Glomerular visceral epithelial cell (primary cell): ENCODE results near the gene ITPR3.

Source experiments
- DNase-seq: peaks from one replicate; pipeline ENCODE4 v3.0.0-alpha.2; 2016; ENCODE audit errors: extremely low spot score

ITPR3 gene

GRCh38 chr6:33638556-33638955 is 17.4 kb downstream of the ITPR3 start:
- DNase-seq, result peak; percentile 31

GRCh38 chr6:33639559-33639958 is 18.4 kb downstream of the ITPR3 start:
- no peak for DNase-seq

GRCh38 chr6:33640361-33640760 is 19.2 kb downstream of the ITPR3 start:
- DNase-seq, result no peak

DNA sequence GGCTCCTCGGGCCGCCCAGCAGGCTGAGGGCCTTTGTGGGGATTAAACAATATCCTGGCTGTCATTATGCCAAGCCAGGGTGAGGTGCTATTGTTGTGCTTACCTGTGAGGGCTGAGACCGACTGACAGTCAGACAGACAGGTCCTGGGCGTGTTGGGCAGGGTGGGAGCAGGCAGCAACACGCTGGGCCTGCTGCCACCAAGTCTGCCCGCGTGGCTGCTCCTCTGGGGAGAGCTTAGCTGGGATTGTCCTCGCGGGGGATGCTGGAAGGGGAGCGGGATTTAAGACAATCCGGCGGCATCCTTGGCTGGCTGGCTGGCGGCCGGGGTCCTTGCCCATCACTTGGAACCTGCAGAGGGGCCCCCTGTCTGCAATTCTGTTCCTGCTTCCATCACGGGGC is 20.0 kb downstream of the ITPR3 start:
- no peak for DNase-seq

- no peak for DNase-seq
Observed at GRCh38 chr6:33641602-33642001, 20.5 kb downstream of the ITPR3 start.

DNA sequence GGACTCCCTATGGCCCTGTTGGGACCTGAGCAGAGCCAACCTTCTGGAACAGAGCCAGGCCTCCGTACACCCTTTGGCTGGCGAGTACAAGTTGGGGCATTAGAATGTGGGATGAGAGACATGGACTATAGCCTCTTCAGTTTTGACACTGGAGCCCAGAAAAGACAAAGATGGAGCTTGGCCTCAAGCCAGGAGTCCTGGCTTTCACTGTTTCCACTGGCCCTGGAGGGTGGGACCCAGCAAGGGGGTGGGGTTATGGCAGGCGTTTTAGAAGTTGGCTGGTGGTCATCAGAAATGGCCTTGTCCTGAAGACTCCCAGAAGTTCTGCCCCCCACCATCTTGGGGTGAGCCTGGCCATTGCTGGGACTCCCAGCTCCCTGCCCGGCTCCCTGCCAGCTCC is 21.8 kb downstream of the ITPR3 start:
- DNase-seq, result no peak

- no peak for DNase-seq
Observed at GRCh38 chr6:33651403-33651802, 30.3 kb downstream of the ITPR3 start.

- DNase-seq, result no peak
Observed at GRCh38 chr6:33652002-33652401, 30.9 kb downstream of the ITPR3 start.

DNA sequence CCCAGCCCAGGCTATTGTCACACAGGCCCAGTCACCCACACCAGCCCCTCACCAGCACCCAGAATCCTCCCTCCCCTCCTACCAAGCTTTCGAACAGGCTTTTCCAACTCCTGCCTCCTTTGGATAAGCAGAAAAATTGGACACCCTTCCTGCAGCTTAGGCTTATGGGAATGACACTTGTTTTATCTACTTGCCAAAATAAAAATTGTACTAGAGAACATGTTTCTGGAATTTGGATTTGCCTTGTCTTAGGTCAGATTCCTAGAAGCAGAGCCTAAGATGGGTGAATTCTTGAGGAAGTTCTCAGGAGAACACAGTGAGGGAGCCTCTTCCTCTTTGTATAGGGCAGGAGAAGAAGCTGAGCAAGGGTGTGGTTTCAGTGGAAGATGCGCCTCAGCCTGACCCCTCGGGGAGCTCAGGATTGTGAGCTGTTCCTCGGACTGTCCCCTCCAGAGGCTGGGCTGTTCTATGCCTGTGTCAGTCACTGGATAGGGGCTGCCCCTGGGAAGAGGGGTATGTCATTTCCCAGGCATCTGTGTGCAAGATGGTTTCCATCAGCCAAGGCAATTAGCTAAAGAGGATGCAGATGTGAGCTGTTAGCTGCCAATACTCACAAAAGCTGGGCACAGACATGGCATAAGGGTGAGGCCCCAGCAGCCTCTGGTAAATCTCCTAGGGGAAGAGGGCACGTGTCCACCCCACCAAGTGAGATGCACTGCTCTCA is 33.9 kb downstream of the ITPR3 start:
- DNase-seq, result no peak

GRCh38 chr6:33656844-33657243 is 35.7 kb downstream of the ITPR3 start:
- DNase-seq, result no peak

DNA sequence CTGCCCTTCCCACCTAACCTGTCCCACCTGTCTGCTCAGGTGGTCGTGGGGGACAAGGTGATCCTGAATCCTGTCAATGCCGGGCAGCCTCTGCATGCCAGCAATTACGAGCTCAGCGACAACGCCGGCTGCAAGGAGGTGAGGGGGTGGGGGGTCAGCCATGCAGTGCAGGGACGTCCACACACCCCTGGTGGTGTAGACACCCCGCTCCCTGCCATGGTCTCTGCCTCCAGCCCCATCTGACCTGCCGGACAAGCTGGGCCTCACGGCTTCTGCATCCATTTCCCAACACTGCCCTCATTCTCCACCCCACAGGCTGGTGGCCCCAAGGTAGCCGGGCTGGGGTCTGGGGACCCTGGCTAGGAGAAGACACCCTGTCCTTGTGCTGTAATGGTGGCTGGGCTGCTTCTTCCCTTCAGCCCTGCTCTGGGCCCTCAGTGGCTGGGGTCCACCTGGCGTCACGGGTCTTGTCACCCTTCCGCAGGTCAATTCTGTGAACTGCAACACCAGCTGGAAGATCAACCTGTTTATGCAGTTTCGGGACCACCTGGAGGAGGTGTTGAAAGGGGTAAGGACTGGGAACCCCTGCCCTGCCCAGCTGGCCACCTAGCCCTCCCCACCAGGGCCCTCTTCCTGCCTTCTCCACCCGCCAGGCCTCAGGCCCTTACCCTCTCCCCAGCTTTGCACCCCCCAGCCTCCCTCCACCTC is 38.0 kb downstream of the ITPR3 start:
- DNase-seq, result no peak

- no peak for DNase-seq
Observed at GRCh38 chr6:33659986-33660385, 38.9 kb downstream of the ITPR3 start.

GRCh38 chr6:33661106-33661838 is 40.1 kb downstream of the ITPR3 start:
- DNase-seq, result no peak

DNA sequence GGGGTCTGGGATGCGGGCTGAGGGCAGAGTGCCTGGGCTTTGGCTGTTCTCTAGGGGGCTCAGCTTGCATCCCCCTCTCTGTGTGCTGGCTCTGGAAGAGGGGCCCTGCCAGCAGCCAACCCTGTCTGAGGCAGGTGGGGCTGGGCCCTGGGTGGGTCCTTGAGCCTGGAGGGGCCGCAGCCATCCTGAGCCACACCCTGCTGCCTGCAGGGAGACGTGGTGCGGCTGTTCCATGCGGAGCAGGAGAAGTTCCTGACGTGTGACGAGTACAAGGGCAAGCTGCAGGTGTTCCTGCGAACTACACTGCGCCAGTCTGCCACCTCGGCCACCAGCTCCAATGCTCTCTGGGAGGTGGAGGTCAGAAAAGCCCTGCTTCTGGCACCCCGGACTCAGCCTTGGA is 41.2 kb downstream of the ITPR3 start:
- no peak for DNase-seq

DNA sequence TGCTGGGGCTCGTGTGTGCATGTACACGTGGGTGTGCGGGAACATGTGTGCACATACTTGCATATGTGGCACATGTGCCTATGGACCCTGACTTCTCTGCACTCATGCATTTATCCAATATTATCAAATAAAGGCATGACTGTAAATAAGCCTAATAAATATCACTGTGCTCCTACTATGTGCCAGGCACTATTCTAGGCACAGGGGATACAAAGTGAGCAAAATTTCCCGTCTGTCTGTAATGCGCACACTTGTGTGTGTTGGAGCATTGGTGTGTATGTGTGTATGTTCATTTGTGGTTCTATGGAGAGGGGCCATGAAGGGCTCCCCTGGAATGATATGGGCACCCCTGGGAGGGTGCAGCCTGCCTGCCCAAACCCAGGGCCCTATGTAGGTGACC is 41.9 kb downstream of the ITPR3 start:
- DNase-seq, result no peak

DNA sequence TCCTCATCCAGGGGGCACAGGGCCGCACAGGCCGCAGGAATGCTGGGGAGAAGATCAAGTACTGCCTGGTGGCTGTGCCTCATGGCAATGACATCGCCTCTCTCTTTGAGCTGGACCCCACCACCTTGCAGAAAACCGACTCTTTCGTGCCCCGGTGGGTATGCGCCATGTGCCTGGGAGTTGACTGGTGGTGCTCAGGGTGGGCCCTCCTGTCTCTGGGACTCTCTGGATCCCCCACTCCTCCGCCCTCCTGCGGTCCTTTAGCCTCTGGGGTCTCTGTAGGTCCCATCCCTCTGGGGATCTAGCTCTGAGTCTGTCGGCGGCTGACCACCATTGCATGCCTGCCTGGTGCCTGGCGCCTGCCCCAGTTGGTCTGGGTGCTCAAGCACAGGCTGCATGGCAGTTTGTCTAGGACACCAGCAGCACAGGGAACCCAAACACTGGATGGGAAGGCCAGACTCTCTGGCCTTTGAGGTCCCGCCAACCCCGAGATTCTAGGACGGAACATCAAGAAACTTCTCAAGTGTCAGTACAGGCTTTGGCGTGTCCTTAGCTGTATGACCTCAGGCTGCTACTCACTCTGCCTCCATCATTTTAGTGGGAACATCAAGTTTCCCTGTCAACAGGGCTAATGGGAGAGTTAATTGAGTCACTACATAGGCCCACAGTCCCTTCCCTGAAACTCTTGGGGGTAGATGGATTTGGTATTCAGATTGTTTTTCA is 42.8 kb downstream of the ITPR3 start:
- DNase-seq, result no peak

DNA sequence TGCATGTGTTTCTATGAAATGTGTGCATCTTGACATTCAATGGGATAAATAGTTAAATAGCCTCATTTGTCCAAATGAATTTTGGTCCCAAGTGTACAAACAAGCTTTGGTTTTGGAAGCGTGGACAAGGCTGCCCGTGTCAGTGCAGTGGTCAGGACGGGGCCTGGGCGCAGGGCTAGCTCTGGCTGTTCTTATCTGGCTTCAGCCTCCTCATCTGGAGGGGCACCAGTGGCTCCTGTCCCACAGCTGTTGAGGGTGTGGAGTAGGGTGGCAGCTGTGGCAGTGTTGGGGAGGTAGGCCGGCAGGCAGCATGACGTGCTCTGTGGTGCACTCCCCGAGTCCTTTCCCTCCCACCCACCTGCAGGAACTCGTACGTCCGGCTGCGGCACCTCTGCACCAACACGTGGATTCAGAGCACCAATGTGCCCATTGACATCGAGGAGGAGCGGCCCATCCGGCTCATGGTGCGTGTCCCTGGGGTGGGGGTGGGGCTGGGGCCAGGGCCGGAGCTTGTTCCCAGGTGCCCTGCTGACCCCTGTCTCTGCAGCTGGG is 43.5 kb downstream of the ITPR3 start:
- DNase-seq, result no peak

DNA sequence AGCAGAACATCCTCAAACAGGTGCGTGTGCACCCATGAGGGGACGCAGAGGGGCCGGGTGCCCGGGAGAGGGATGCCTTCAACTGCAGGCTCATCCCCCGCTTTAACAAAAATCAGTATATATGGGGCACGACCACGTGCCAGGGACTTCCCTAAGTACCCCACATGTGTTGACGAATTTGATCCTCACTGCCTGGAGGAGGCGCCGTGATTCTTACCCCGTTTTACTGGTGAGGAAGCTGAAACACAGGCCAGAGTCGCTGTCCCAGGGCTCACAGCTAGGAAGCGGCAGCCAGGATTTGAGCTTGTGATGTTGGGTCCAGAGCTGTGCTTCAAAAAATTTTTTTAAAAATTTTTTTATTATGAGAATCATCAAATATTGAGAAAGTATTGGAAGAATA is 44.8 kb downstream of the ITPR3 start:
- DNase-seq, result no peak

DNA sequence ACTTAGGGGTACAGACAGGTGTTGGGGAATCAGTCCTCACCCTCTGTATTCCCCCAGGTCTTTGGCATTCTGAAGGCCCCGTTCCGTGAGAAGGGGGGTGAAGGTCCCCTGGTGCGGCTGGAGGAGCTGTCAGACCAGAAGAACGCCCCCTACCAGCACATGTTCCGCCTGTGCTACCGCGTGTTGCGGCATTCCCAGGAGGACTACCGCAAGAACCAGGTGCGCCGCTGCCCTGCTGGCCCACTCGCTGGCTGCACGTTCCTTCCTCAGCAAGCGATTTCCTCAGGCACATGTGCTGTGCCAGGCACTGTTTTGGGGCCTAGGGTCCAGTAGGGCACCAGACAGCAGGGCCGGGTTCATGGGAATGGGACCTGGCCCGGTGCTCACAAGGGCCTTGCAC is 46.0 kb downstream of the ITPR3 start:
- DNase-seq, result no peak

DNA sequence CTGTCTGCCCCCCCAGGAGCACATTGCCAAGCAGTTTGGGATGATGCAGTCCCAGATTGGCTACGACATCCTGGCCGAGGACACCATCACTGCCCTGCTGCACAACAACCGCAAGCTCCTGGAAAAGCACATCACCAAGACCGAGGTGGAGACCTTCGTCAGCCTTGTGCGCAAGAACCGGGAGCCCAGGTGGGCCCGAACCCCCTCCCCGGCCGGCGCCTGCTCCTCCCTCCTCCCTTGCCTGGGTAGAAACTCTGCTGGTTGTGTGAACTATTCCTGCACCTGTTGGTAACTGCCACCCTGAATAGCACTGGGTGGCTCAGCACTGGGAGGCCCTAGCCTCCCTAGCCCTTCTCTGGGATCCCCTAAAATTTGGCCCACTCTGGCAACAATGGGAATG is 46.7 kb downstream of the ITPR3 start:
- DNase-seq, result no peak

DNA sequence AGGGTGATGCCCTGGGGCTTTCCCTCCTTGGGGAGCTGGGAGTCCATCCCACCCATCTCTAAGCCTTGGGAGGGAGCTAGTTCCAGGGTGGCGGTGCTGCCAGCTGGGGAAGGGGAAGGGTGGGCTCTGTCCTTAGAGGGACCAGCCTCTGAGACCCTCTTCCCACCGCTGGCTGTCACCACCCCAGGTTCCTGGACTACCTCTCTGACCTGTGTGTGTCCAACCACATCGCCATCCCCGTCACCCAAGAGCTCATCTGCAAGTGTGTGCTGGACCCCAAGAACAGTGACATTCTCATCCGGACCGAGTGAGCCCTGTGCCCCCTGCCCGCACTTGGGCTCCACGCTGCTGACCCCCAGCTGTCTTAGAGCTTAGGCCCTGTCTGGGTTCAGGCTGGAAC is 47.2 kb downstream of the ITPR3 start:
- DNase-seq, result no peak

DNA sequence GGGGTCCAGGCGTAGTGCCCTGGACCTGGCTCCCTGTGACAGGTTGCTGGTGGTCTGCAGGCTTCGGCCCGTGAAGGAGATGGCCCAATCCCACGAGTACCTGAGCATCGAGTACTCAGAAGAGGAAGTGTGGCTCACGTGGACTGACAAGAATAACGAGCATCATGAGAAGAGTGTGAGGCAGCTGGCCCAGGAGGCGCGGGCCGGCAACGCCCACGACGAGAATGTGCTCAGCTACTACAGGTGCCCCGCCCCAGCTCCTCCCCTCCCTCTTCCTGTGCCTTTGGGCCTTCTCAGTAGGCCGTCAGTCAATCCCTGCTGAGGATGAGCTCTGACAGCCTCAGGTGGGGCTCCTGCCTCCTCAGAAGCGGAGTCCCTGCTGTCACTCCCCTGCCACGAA is 47.8 kb downstream of the ITPR3 start:
- no peak for DNase-seq
